ENCODE measurements around the gene TBC1D10B.
A peak's percentile ranks its signal among the peaks of the same experiment; 100 is the strongest.
"Not testable (repeated sequence)": the region's sequence is repeated elsewhere in the genome, so short reads cannot be mapped to it uniquely, and the experiment has no call there.

Gene TBC1D10B

GRCh38 chr16:30356401-30357084, 13.8 kb downstream of the TBC1D10B start:
- peak in 24 of 56 donors; percentile 13 to 67 (median 34) for DNase-seq

GRCh38 chr16:30355954-30356308, 14.4 kb downstream of the TBC1D10B start:
- DNase-seq = no peak

GRCh38 chr16:30355144-30355953, 14.9 kb downstream of the TBC1D10B start, which contains the start of gene CD2BP2:
CD2BP2 (minus strand) TSS chr16:30355308; CDS start chr16:30354681, 627 bp downstream.
- DNase-seq = peak; percentile 41 to 99 (median 93)

GRCh38 chr16:30354423-30355143, 15.7 kb downstream of the TBC1D10B start:
- peak in 1 of 56 donors; percentile 58 for DNase-seq

GRCh38 chr16:30353438-30354129, 16.7 kb downstream of the TBC1D10B start:
- no peak for DNase-seq

GRCh38 chr16:30352488-30353401, 17.5 kb downstream of the TBC1D10B start:
- DNase-seq = no peak

- DNase-seq = peak in 53 of 56 donors; percentile 21 to 89 (median 73)
These were observed 18.5 kb downstream of the TBC1D10B start for GRCh38 chr16:30351586-30352419.

GRCh38 chr16:30351001-30351441, 19.3 kb downstream of the TBC1D10B start:
- DNase-seq = no peak

- DNase-seq = no peak
These were observed 20.0 kb downstream of the TBC1D10B start for GRCh38 chr16:30350134-30350871.

GRCh38 chr16:30349675-30350074, 20.6 kb downstream of the TBC1D10B start:
- DNase-seq = no peak

GRCh38 chr16:30348929-30349328, 21.4 kb downstream of the TBC1D10B start:
- DNase-seq = no peak

GRCh38 chr16:30348113-30348512, 22.2 kb downstream of the TBC1D10B start:
- DNase-seq = no peak

GRCh38 chr16:30346286-30346685, 24.0 kb downstream of the TBC1D10B start:
- no peak for DNase-seq

GRCh38 chr16:30343491-30343820, 26.8 kb downstream of the TBC1D10B start:
- not testable (repeated sequence) for DNase-seq

- DNase-seq = no peak
These were observed 27.4 kb downstream of the TBC1D10B start for GRCh38 chr16:30342751-30343490.

- DNase-seq = not testable (repeated sequence)
These were observed 28.3 kb downstream of the TBC1D10B start for GRCh38 chr16:30341971-30342370.

GRCh38 chr16:30340621-30341020, 29.7 kb downstream of the TBC1D10B start:
- DNase-seq = no peak

GRCh38 chr16:30338715-30339114, 31.6 kb downstream of the TBC1D10B start:
- not testable (repeated sequence) for DNase-seq
